Measurements from ENCODE around the gene RABEP1. TPM values are rescaled to one million over a fixed set of nuclear protein-coding genes. Genes with fewer than 3 reads are reported as not detected.
"Not testable (repeated sequence)": the region's sequence is repeated elsewhere in the genome, so short reads cannot be mapped to it uniquely, and the experiment has no call there.

RABEP1 gene, protein sequence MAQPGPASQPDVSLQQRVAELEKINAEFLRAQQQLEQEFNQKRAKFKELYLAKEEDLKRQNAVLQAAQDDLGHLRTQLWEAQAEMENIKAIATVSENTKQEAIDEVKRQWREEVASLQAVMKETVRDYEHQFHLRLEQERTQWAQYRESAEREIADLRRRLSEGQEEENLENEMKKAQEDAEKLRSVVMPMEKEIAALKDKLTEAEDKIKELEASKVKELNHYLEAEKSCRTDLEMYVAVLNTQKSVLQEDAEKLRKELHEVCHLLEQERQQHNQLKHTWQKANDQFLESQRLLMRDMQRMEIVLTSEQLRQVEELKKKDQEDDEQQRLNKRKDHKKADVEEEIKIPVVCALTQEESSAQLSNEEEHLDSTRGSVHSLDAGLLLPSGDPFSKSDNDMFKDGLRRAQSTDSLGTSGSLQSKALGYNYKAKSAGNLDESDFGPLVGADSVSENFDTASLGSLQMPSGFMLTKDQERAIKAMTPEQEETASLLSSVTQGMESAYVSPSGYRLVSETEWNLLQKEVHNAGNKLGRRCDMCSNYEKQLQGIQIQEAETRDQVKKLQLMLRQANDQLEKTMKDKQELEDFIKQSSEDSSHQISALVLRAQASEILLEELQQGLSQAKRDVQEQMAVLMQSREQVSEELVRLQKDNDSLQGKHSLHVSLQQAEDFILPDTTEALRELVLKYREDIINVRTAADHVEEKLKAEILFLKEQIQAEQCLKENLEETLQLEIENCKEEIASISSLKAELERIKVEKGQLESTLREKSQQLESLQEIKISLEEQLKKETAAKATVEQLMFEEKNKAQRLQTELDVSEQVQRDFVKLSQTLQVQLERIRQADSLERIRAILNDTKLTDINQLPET
- 38.9 and 39.1 TPM in 2 replicates for total RNA-seq

GRCh38 chr17:5281814-5282641 lies at the start of gene RABEP1:
RABEP1 (plus strand) TSS chr17:5282284; CDS start chr17:5282487, 203 bp downstream.
- intact Hi-C loops (cut with micrococcal nuclease): loop anchor here (1.0 to 10.0 kb wide), 4 partner anchors 85 to 577 kb away; partner anchors contain the start of genes C1QBP, NUP88 and PELP1

DNA sequence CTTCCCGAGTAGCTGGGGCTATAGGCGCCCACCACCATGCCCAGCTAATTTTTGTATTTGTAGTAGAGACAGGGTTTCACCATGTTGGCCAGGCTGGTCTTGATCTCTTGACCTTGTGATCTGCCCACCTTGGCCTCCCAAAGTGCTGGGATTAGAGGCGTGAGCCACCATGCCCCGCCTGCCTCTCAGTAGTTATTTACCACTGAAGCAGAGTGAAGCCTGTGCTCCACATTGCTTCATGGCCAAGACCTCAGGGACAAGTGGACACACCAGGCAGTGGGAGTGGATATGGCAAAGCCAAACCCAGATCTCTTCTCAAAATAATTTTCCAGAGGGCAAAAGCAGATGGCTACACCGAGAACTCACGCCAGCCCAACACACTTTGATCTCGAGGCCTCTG lies 48.6 kb upstream of the RABEP1 start:
- intact Hi-C loops (cut with micrococcal nuclease): not testable (repeated sequence)

- intact Hi-C loops (cut with micrococcal nuclease): no loop called here
These were observed 47.2 kb upstream of the RABEP1 start, which contains the start of gene SCIMP for GRCh38 chr17:5234645-5235576. SCIMP (minus strand) TSS chr17:5234860; CDS start chr17:5234755, 105 bp downstream.

- intact Hi-C loops (cut with micrococcal nuclease): loop anchor here (1.0 kb wide), 1 partner anchor 40 kb away; no protein-coding TSS in a partner anchor
These were observed 45.0 kb upstream of the RABEP1 start for GRCh38 chr17:5236938-5237540.

DNA sequence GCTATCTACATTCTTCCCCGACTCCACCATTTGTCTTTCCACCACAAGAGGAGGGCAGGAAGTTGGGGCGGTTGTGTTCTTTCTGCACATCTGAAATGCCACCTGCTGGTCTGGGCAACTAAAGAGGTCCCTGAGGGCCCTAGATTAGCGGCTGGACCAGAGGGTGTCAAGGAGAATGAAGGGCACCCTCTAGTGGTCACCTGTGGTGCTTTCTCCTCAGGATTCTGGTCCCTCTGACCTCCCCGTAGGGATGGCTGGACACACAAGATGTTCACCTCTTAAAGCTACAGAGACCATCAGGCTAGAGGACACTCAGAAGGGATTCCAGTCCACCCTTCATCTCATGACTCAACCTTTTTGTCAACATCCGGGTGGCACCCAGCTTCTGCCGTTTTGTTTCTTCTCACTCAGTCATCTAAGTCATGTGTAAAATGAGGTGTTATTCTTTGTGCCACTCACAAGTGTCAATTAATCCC lies 44.5 kb upstream of the RABEP1 start:
- intact Hi-C loops (cut with micrococcal nuclease): loop anchor here (1.0 kb wide), 1 partner anchor 40 kb away; no protein-coding TSS in a partner anchor

- intact Hi-C loops (cut with micrococcal nuclease): no loop called here
These were observed 43.8 kb upstream of the RABEP1 start for GRCh38 chr17:5238333-5238732.

GRCh38 chr17:5239769-5240168 lies 42.3 kb upstream of the RABEP1 start:
- intact Hi-C loops (cut with micrococcal nuclease): not testable (repeated sequence)

DNA sequence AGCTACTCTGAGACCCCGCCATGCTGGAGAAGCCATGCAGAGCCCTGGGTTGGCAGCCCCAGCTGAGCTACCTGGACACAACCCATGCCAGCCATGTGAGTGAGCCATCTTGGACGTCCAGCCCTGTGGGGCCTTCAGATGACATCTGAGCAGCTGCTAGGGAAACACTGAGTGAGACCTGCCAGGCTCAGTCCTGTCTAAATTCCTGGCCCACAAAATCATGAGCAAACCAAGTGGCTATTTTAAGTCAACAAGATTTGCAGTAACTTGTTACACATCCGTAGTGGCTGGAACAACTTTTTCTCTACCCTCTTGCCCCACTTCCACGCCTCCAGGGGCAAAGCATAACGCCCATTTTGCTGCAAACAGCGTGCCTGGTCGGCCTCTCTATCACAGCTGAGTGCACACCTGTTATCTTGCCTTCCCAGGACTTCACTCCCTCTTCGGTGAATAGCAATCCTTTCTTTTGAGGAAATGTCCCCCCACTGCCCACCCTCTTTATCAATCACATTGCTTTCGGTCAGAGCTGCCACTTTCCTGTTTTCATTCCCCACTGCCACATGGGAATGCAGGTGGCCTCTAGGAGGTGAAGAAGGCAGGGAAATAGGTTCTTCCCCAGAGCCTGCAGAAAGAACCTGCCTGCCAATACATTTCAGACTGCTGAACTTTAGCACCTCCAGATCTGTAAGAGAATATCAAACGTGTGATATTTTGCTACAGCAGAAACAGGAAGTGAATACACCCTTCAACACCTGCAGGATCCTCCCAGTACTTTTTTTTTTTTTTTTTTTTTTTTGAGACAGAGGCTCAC lies 40.0 kb upstream of the RABEP1 start:
- intact Hi-C loops (cut with micrococcal nuclease): no loop called here

DNA sequence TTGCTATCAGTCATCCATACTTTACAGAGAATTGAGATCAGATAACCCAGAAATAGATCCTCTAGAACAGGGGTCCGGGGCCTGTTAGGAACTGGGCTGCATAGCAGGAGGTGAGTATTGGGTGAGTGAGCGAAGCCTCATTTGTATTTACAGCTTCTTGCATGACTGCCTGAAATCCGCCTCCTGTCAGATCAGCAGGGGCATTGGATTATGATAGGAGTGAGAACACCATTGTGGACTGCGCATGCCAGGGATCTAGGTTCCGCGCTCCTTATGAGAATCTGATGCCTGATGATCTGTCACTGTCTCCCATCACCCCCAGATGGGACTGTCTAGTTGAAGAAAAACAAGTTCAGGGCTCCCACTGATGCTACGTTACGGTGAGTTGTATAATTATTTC lies 34.5 kb upstream of the RABEP1 start:
- intact Hi-C loops (cut with micrococcal nuclease): loop anchor here (5.0 kb wide), 2 partner anchors 1175 to 1190 kb away; partner anchors contain the start of gene AIPL1

DNA sequence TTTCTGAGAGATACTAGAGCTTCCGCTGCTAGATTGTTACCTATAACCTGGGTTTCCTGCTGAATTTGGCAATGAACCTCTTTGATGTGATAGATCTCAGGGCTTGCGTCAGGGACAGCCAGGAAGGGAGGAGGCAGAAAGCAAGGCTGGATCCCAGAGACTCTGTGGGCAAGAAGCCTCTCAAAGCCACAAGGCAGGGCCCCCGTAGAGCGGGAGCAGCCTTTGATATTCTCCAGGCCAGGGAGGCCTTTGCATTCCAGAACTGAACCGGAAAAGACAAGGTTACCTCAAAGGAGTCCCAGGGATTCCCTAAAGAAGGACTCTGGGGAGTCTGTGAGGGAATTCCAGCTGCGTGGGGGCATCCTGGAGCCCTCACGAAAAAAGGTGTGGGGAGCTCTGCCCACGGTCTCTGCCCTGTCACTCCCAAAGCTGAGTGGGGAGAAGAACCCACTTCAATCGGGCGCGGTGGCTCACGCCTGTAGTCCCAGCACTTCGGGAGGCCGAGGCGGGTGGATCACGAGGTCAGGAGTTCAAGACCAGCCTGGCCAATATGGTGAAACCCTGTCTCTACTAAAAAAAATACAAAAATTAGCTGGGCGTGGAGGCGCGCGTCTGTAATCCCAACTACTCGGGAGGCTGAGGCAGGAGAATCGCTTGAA lies 33.1 kb upstream of the RABEP1 start:
- intact Hi-C loops (cut with micrococcal nuclease): loop anchor here (1.0 to 5.0 kb wide), 5 partner anchors 58 to 1188 kb away; partner anchors contain the start of genes AIPL1, C1QBP and NUP88

DNA sequence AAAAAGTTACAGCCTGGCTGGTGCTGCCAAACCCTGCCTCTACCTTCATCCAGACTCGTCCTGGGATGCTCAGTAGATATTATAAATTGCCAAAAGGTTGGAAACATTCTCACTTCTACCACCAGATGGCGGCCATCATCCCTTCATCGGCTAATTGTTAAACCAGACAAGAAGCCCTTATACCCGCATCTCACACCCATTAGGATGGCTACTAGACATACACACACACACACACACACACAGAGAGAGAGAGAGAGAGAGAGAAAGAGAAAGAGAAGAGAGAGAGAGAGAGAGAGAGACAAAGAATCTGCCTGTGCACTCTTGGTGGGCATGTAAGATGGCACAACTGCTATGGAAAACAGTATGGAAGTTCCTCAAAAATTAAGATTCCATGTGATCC lies 32.5 kb upstream of the RABEP1 start:
- intact Hi-C loops (cut with micrococcal nuclease): loop anchor here (1.0 to 5.0 kb wide), 5 partner anchors 58 to 1188 kb away; partner anchors contain the start of genes AIPL1, C1QBP and NUP88

DNA sequence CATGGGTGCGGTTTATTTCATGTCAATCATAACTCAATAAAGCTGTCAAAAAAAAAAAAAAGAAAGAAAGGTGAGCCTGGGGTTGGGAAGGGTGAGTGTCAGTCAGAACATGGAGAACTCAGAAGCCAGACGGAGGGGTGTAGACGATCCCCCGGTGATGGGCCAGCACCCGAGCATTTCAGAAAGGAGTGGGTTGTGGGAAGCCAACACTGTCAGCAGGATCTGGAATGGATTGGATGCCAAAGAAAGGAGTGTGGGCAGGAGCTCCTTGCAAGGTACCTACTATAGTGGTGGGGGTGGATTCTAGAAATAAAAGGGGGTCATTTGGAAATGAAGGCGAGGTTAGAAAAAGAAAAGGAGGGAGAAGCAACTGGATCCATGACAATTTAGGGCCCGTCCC lies 27.7 kb upstream of the RABEP1 start:
- intact Hi-C loops (cut with micrococcal nuclease): no loop called here

- intact Hi-C loops (cut with micrococcal nuclease): no loop called here
These were observed 27.1 kb upstream of the RABEP1 start for GRCh38 chr17:5254903-5255521.

- intact Hi-C loops (cut with micrococcal nuclease): no loop called here
These were observed 25.0 kb upstream of the RABEP1 start for GRCh38 chr17:5257124-5257523.

DNA sequence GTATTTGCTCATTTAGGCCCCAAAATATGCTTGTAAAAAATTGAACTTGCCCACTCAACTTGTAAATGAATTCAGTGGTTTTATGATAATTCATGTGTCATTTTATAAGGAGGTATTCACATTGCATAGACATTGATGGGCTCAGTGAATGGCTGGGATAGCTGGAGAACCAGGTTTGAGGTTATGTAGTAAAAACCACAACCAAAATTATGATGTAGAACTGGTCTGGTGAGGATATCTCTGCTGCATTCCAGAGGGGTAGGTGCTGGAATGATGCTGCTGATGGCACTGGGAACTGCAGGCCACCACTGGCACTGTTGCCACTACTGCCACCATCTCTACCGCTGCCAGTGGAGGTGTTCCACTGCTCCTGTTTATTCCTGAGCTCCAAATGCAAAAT lies 21.5 kb upstream of the RABEP1 start:
- intact Hi-C loops (cut with micrococcal nuclease): no loop called here

DNA sequence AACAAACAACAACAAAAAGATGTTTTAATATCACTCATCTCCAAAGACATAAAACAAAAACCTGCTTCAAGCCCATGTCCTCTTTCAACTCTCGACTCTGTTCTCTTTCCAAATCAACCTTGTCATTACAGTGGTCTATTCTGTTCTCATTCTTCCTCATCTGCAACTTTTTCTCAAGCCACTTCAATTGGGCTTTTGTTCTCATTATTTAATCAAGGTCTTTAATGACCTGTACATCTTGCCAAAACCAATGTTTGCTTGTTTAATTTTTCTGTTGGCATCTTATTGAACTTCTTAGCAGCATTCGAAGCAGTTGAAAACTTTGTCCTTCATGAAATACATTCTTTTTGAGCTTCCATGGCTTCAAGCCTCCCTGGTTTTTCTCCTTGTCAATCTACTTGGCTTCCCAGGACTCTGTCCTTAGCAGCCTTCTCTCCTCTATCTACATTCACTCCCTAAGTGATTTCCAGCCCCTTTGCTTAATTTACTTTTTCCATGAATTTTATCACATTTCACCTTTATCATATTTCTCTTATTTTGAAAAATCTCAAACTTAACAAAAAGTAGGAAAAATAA lies 19.6 kb upstream of the RABEP1 start:
- intact Hi-C loops (cut with micrococcal nuclease): no loop called here

GRCh38 chr17:5263441-5263840 lies 18.6 kb upstream of the RABEP1 start:
- intact Hi-C loops (cut with micrococcal nuclease): no loop called here

Data from T-helper 1 cell treated with Interleukin-12 subunit alpha and Interleukin-12 subunit beta and Interleukin-4 antibody, amounts not matched to agents 30 ng/mL and 1 ng/mL, for 36 hours (primary cell).